HG03103 (cell line): ENCODE results near the gene CAMKMT.

Experiments
- ATAC-seq: cut with Tn5 transposase; IDR thresholded peaks from one replicate; pipeline ENCODE4 v1.9.1; 2021; ENCODE audit warnings: low read depth; ENCODE audit not compliant: unreplicated experiment

Gene CAMKMT

GRCh38 chr2:44680983-44681531 lies 319.3 kb downstream of the CAMKMT start:
- ATAC-seq: no peak

GRCh38 chr2:44682459-44682858 lies 320.7 kb downstream of the CAMKMT start:
- no peak for ATAC-seq

- ATAC-seq: no peak
These were observed 322.8 kb downstream of the CAMKMT start for GRCh38 chr2:44684559-44684958.

GRCh38 chr2:44686561-44686960 lies 324.8 kb downstream of the CAMKMT start:
- no peak for ATAC-seq

GRCh38 chr2:44687686-44688455 lies 326.1 kb downstream of the CAMKMT start:
- ATAC-seq: no peak

GRCh38 chr2:44688456-44689124 lies 326.8 kb downstream of the CAMKMT start:
- no peak for ATAC-seq

- ATAC-seq: no peak
These were observed 327.8 kb downstream of the CAMKMT start for GRCh38 chr2:44689516-44689915.

- ATAC-seq: no peak
These were observed 329.5 kb downstream of the CAMKMT start for GRCh38 chr2:44691174-44691785.

- no peak for ATAC-seq
These were observed 331.1 kb downstream of the CAMKMT start for GRCh38 chr2:44692821-44693220.

- ATAC-seq: no peak
These were observed 339.1 kb downstream of the CAMKMT start for GRCh38 chr2:44700824-44701223.

- no peak for ATAC-seq
These were observed 343.6 kb downstream of the CAMKMT start for GRCh38 chr2:44705356-44705755.

GRCh38 chr2:44705876-44706480 lies 344.2 kb downstream of the CAMKMT start:
- no peak for ATAC-seq

- ATAC-seq: no peak
These were observed 345.2 kb downstream of the CAMKMT start for GRCh38 chr2:44706681-44707553.

- ATAC-seq: no peak
These were observed 346.4 kb downstream of the CAMKMT start for GRCh38 chr2:44707945-44708660.

GRCh38 chr2:44708661-44709000 lies 346.9 kb downstream of the CAMKMT start:
- no peak for ATAC-seq

- no peak for ATAC-seq
These were observed 351.4 kb downstream of the CAMKMT start for GRCh38 chr2:44713170-44713569.

- ATAC-seq: no peak
These were observed 353.9 kb downstream of the CAMKMT start for GRCh38 chr2:44715671-44716081.

- no peak for ATAC-seq
These were observed 354.4 kb downstream of the CAMKMT start for GRCh38 chr2:44716131-44716530.

- ATAC-seq: no peak
These were observed 356.7 kb downstream of the CAMKMT start for GRCh38 chr2:44718431-44718830.

- ATAC-seq: no peak
These were observed 357.8 kb downstream of the CAMKMT start for GRCh38 chr2:44719562-44719961.
